Upper lobe of left lung (tissue), 6 donors: ENCODE results near the gene VSIG10L. TPM values are rescaled to one million over a fixed set of nuclear protein-coding genes. Genes with fewer than 3 reads are reported as not detected.

Experiments used
- ATAC-seq, 2 donors: fragments of 200-7000 bp; cut with Tn5 transposase; one replicate each; pipeline ENCODE4 v1.9.1; 2022; ENCODE audit warnings: mild to moderate bottlenecking in 2 of 2, moderate library complexity in 2 of 2; ENCODE audit not compliant: low FRiP score in 2 of 2
- DNase-seq, 2 donors: peaks; one replicate each; pipeline ENCODE4 v3.0.0-alpha.2; 2019 to 2020
- H3K27ac ChIP-seq, 4 donors: fragments of 200-600 bp; sonication (generic); one replicate each; pipeline ENCODE4 v1.5.1; 2016 to 2019
- H3K27me3 ChIP-seq, 4 donors: fragments of 200-600 bp; sonication (generic); one replicate each; pipeline ENCODE4 v1.5.1; 2017 to 2019
- H3K36me3 ChIP-seq, 4 donors: fragments of 200-600 bp; sonication (generic); one replicate each; pipeline ENCODE4 v1.5.1; 2016 to 2019
- H3K4me1 ChIP-seq, 4 donors: fragments of 200-600 bp; sonication (generic); one replicate each; pipeline ENCODE4 v1.5.1; 2018 to 2019
- H3K4me3 ChIP-seq, 4 donors: fragments of 200-600 bp; sonication (generic); one replicate each; pipeline ENCODE4 v1.5.1; 2017 to 2019; ENCODE audit warnings: mild to moderate bottlenecking in 2 of 4, moderate library complexity in 1 of 4
- H3K9me3 ChIP-seq, 4 donors: fragments of 200-600 bp; sonication (generic); one replicate each; pipeline ENCODE4 v1.5.1; 2018 to 2019
- CTCF ChIP-seq, 6 experiments: fragments of 450-650 bp in 4 of 6; fragments of 200-600 bp in 2 of 6; sonication (generic) in 2 of 6; IDR thresholded peaks; one replicate each; pipeline ENCODE4 v1.5.1; 2016 to 2019; ENCODE audit warnings: antibody characterized with exemption in 6 of 6
- EP300 ChIP-seq, 4 donors: sonication (generic); formaldehyde crosslinking; IDR thresholded peaks; one replicate each; pipeline ENCODE4 v1.5.1; 2017; ENCODE audit warnings: antibody characterized with exemption in 4 of 4, control low read depth in 2 of 4
- POLR2A ChIP-seq, 4 donors: fragments of 450-650 bp; IDR thresholded peaks; one replicate each; pipeline ENCODE4 v1.5.1; 2016 to 2017; ENCODE audit warnings: antibody characterized with exemption in 4 of 4, mild to moderate bottlenecking in 2 of 4
- POLR2AphosphoS5 ChIP-seq, 2 donors: sonication (generic); formaldehyde crosslinking; IDR thresholded peaks; one replicate each; pipeline ENCODE4 v1.5.1; 2017; ENCODE audit warnings: antibody characterized with exemption in 2 of 2
- WGBS, 2 donors: methylation state at CpG; one replicate each; pipeline ENCODE4 v1.1.5; 2017 to 2018; 5-methylcytosine and 5-hydroxymethylcytosine counted together
- total RNA-seq, 6 donors: library from RNA; depleted of rRNA in 4 of 6; stranded (reverse); fragments of >200 nt in 4 of 6; gene quantifications; one replicate each; pipeline versions ENCODE4 v1.1.0 to v1.2.1, GENCODE V29; 2016 to 2021
- donor health status: DM: no; HTN: no; CAD: no; lungs with moderate emphysema.
- donor health status: DM: no; HTN: yes; CAD: no; lungs with severe emphysema.

The VSIG10L gene
- total RNA-seq, 6 donors from 2014 or later = 0.76 to 13.6 (median 2.8) TPM

- H3K4me3 ChIP-seq = no peak overlapping the region
- no peaks in the 10 kb centered on the region for H3K36me3 ChIP-seq
- no peak overlapping the region for H3K27ac ChIP-seq
- ATAC-seq (no peak), DNase-seq (no peak)
- TF ChIP-seq POLR2A (IDR thresholded peaks at IDR 0.05) (no peak), CTCF (IDR thresholded peaks at IDR 0.05) (no peak), EP300 (IDR thresholded peaks at IDR 0.05) (no peak), POLR2AphosphoS5 (IDR thresholded peaks at IDR 0.05) (no peak)
- H3K4me1 ChIP-seq = peaks cover 9 to 25% (median 20%) of the 10 kb centered on the region in 4 donors
- H3K27me3 ChIP-seq = no peaks in the 10 kb centered on the region
- no peaks in the 10 kb centered on the region for H3K9me3 ChIP-seq
- WGBS, 2 donors = 87 to 95% methylated on average over 7 to 11 of the region's 13 CpGs
These were observed 4.6 kb downstream of the VSIG10L start for GRCh38 chr19:51337141-51337860.

GRCh38 chr19:51333836-51334460 is 8.0 kb downstream of the VSIG10L start:
- ATAC-seq (no peak), DNase-seq (no peak)
- H3K27me3 ChIP-seq = peaks cover 0 to 4% (median 0%) of the 10 kb centered on the region in 4 donors
- TF ChIP-seq CTCF (IDR thresholded peaks at IDR 0.05) = no peak
- no peak for TF ChIP-seq POLR2A (IDR thresholded peaks at IDR 0.05)
- no peak for TF ChIP-seq EP300 (IDR thresholded peaks at IDR 0.05)
- no peak for TF ChIP-seq POLR2AphosphoS5 (IDR thresholded peaks at IDR 0.05)
- no peak overlapping the region for H3K4me3 ChIP-seq
- no peaks in the 10 kb centered on the region for H3K36me3 ChIP-seq
- H3K27ac ChIP-seq = no peak overlapping the region
- 90 to 91% methylated on average over 13 of the region's 13 CpGs for WGBS, 2 donors
- peaks cover 0 to 12% (median 6%) of the 10 kb centered on the region in 4 donors for H3K4me1 ChIP-seq
- H3K9me3 ChIP-seq = peaks cover 0 to 5% (median 1%) of the 10 kb centered on the region in 4 donors

GRCh38 chr19:51331716-51332115 is 10.2 kb downstream of the VSIG10L start:
- WGBS, 2 donors = 91 to 93% methylated on average over 6 of the region's 6 CpGs
- peaks cover 0 to 5% (median 1%) of the 10 kb centered on the region in 4 donors for H3K9me3 ChIP-seq
- H3K4me1 ChIP-seq = peaks cover 7 to 14% (median 13%) of the 10 kb centered on the region in 4 donors
- ATAC-seq = no peak
- no peaks in the 10 kb centered on the region for H3K36me3 ChIP-seq
- no peak overlapping the region for H3K27ac ChIP-seq
- peaks cover 0 to 22% (median 6%) of the 10 kb centered on the region in 4 donors for H3K27me3 ChIP-seq
- DNase-seq = no peak
- no peak overlapping the region for H3K4me3 ChIP-seq
- no peak for TF ChIP-seq CTCF (IDR thresholded peaks at IDR 0.05)
- no peak for TF ChIP-seq POLR2AphosphoS5 (IDR thresholded peaks at IDR 0.05)
- TF ChIP-seq EP300 (IDR thresholded peaks at IDR 0.05) = no peak
- no peak for TF ChIP-seq POLR2A (IDR thresholded peaks at IDR 0.05)

GRCh38 chr19:51331193-51331592 is 10.7 kb downstream of the VSIG10L start:
- H3K27me3 ChIP-seq = peaks cover 0 to 25% (median 9%) of the 10 kb centered on the region in 4 donors
- 70 to 76% methylated on average over 3 of the region's 3 CpGs for WGBS, 2 donors

More at GRCh38 chr19:51331193-51331592, 10.7 kb downstream of the VSIG10L start:
- TF ChIP-seq CTCF (IDR thresholded peaks at IDR 0.05) (no peak), POLR2AphosphoS5 (IDR thresholded peaks at IDR 0.05) (no peak), POLR2A (IDR thresholded peaks at IDR 0.05) (no peak), EP300 (IDR thresholded peaks at IDR 0.05) (no peak)
- peaks cover 0 to 5% (median 1%) of the 10 kb centered on the region in 4 donors for H3K9me3 ChIP-seq
- no peak for DNase-seq
- no peaks in the 10 kb centered on the region for H3K36me3 ChIP-seq
- peaks cover 7 to 16% (median 13%) of the 10 kb centered on the region in 4 donors for H3K4me1 ChIP-seq
- no peak overlapping the region for H3K4me3 ChIP-seq
- H3K27ac ChIP-seq = no peak overlapping the region
- no peak for ATAC-seq
